NCI-H2227 treated with DMSO at 0.1 percent for 48 hours (cell line): ENCODE measurements around the gene UQCC5.
"Not testable (repeated sequence)": the region's sequence is repeated elsewhere in the genome, so short reads cannot be mapped to it uniquely, and the experiment has no call there.

ENCODE experiments used
- DNase-seq: peaks from one replicate; lab custom pipeline; 2025; lab: John Stamatoyannopoulos, UW

Gene UQCC5

DNA sequence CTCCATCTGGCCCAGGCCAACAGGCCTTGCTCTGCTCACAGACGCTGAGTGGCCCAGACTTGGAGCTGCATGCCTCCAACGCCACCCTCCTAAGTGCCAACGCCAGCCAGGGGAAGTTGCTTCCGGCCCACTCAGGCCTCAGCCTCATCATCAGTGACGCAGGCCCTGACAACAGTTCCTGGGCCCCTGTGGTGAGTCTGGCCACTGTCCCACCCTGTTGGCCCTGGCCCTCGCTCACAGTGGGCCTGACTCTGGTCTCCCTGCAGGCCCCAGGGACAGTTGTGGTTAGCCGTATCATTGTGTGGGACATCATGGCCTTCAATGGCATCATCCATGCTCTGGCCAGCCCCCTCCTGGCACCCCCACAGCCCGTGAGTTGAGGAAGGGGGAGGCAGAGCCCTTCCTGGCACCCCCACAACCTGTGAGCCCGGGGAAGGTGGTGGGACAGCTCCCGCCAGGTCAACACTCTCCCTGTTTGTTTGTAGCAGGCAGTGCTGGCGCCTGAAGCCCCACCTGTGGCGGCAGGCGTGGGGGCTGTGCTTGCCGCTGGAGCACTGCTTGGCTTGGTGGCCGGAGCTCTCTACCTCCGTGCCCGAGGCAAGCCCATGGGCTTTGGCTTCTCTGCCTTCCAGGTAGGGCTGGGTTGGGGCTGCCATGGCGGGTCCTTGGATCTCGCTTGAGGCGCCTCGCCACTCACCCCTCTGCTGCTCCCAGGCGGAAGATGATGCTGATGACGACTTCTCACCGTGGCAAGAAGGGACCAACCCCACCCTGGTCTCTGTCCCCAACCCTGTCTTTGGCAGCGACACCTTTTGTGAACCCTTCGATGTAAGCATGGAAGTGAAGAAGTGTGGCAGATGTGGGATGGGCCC is 12.8 kb upstream of the UQCC5 start:
- DNase-seq, result no peak

DNA sequence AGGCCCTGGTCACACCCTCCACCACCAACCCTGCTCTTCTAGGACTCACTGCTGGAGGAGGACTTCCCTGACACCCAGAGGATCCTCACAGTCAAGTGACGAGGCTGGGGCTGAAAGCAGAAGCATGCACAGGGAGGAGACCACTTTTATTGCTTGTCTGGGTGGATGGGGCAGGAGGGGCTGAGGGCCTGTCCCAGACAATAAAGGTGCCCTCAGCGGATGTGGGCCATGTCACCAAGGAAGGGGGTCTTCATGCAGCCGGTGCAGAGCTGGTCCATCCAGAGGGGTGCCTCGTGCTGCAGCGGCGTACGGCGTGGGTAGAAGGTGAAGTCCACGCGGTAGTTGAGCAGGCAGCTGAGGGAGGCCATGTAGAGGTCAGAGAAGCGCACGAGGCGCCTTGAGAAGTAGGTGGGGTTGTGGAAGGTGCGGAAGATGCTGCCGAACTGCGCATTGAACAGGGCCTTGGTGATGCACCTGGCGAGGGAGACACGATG is 12.1 kb upstream of the UQCC5 start:
- DNase-seq, result no peak

GRCh38 chr3:52524752-52525679 is 11.4 kb upstream of the UQCC5 start:
- DNase-seq, result no peak

- DNase-seq, result no peak
These were observed 10.5 kb upstream of the UQCC5 start for GRCh38 chr3:52525680-52526561.

GRCh38 chr3:52526671-52527038 is 9.8 kb upstream of the UQCC5 start:
- not testable (repeated sequence) for DNase-seq

- DNase-seq, result no peak
These were observed 9.2 kb upstream of the UQCC5 start for GRCh38 chr3:52527039-52527731.

DNA sequence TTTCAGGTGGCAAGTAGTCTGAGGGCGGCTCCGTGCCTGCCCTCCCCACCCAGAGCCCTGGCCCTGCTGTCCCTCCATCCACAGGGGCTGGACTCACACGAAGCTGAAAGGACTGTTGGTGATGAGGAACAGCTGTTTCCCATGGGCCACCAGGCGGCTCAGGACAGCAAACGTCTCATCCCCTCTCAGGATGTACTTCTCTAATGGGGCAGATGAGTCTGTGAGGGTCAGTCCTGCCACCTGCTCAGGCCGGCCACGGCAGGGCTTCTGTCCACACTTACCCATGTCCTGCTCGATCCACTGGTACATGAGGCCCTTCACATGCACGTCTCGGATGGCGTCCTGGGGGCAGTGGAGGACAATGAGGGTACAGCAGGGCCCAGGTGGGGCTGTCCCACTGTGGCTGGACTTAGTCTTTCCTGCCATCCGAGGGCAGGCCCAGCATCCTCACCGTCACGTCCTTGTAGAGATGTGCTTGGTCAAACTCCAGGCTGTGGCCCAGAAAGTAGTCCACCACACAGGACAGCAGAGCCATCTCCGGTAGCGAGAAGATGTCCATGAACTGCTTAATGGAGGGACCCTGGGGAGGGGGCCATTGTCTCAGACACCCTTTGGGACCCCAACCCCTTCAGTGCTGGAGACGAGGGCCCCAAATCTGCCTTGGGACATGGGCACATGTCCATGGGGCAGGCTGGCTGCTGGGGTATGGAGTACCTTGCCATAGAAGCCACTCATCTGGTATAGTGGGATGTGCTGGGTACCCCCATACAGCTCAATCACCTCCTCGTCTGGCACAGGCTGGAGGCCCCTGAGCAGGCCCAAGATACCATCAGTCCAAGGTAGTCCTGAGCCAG is 8.4 kb upstream of the UQCC5 start:
- no peak for DNase-seq

GRCh38 chr3:52528586-52529375 is 7.6 kb upstream of the UQCC5 start:
- DNase-seq, result no peak

DNA sequence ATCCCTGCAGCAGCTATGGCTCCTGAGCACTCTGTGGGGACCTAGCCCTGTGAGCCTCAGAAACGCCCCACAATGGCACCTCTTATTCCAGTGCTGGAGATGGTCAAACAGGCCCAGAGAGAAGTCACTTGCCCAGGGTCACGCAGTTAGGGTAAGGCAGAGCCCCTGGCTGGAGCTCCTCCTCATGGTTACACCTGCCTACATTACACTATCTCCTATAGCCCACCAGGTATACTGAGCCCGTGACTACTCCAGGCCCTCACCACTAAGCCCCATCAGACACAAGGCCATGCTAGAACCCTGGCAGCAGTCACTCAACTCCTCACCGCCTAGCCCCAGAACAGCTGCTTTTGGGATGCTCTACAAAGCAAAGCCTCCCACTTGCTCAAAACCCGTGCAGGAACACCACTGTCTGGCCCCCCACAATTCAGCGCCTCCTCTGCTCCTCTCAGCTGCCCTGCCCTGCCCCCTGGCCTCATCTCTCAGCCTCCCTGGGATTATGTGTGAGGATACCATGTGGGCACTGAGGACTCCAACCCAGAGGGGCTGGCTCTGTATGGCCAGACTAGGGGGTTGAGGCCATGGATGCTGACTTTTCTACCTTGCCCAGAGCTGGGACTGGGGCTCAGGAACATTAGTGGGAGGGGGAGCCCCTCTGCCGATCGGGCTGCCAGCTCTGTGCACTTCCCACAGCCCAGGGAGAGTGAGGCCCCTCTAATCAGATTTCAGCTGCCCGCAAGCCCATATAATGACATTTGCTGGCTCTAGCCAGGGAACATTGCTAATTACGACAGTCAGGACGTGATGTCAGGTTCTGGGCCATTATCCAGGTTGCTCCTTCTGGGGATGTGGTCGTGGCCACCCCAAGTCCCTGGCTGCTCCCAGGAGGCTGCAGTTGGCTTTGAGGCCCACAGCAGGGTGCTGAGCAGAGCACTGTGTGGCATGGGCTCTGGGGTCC is 6.8 kb upstream of the UQCC5 start:
- no peak for DNase-seq

DNA sequence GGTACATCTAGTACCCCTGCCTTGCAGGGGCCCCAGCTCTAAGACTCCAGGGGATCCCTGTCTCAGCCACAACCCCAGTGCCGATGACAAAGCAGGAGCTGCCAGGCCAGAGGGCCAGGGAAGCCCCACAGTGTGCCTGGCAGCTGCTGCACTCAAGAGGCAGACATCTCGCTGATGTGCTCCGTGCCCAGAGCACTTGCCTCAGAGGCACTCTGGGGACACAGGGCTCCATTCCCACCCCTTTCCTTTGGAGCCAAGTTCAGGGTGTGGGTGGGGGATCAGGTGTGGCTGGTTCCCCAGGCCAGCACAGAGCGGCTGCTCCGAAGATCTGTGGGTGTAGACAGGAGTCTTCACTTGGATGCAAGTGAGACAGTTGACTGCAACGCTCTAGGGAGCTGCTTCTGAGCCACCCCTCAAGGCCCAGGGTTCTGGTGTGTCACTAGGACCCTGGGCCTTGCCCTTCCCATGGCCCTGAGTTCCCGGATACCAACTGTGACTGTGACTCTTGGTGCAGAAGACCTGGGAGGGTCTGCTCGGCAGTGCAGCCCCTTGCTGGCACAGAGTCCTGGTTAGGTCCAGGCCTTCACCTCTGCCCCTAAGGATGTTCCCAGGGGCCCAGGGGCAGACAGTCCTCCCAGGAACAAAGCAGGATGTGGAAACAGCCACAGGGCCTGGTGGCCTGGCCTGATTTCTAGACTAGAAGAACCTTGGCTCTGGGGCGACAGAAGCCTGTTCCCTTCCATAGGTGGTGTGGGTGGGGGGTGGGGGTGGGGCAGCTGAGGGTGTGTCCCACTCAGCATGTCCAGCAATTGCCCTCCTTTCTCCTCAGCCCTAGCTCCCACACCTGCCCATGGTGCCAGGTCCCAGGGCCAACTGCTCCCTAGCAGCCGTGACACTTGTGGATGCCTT is 5.2 kb upstream of the UQCC5 start:
- DNase-seq, result no peak

- DNase-seq, result no peak
These were observed 4.4 kb upstream of the UQCC5 start for GRCh38 chr3:52531860-52532516.

GRCh38 chr3:52532517-52532837 is 3.9 kb upstream of the UQCC5 start:
- DNase-seq, result no peak

- DNase-seq, result no peak
These were observed 3.4 kb upstream of the UQCC5 start for GRCh38 chr3:52532838-52533622.

- DNase-seq, result peak; percentile 31
These were observed 2.7 kb upstream of the UQCC5 start, which contains the start of gene NT5DC2 for GRCh38 chr3:52533623-52534280. NT5DC2 (minus strand) TSS chr3:52533857; CDS start chr3:52533737, 120 bp downstream.
